ENCODE results near the gene CDH4.

DNA sequence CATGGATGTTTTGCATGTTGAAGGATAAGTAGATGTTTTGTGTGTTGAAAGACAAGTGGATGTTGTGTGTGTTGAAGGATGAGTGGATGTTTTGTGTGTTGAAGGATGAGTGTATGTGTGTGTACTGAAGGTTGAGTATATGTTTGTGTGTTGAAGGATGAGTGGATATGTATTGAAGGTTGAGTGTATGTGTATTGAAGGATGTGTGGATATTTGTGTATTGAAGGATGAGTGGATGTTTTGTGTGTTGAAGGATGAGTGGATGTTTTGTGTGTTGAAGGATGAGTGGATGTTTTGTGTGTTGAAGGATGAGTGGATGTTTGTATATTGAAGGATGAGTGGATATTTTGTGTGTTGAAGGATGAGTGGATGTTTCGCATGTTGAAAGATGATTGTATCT lies 325.0 kb downstream of the CDH4 start:
- TF ChIP-seq, protein P1, sequence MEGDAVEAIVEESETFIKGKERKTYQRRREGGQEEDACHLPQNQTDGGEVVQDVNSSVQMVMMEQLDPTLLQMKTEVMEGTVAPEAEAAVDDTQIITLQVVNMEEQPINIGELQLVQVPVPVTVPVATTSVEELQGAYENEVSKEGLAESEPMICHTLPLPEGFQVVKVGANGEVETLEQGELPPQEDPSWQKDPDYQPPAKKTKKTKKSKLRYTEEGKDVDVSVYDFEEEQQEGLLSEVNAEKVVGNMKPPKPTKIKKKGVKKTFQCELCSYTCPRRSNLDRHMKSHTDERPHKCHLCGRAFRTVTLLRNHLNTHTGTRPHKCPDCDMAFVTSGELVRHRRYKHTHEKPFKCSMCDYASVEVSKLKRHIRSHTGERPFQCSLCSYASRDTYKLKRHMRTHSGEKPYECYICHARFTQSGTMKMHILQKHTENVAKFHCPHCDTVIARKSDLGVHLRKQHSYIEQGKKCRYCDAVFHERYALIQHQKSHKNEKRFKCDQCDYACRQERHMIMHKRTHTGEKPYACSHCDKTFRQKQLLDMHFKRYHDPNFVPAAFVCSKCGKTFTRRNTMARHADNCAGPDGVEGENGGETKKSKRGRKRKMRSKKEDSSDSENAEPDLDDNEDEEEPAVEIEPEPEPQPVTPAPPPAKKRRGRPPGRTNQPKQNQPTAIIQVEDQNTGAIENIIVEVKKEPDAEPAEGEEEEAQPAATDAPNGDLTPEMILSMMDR (conservative IDR thresholded peaks at IDR 0.05) = no peak
- no peak for TF ChIP-seq ZFX (IDR thresholded peaks at IDR 0.05)

Measured in C4-2B (cell line).